GM20000 (cell line): ENCODE measurements around the gene FER.
"Not testable (repeated sequence)": the region's sequence is repeated elsewhere in the genome, so short reads cannot be mapped to it uniquely, and the experiment has no call there.

Experiments used
- DNase-seq: peaks from one replicate; pipeline ENCODE4 v3.0.0; 2012; ENCODE audit warnings: low spot score
- CTCF ChIP-seq: IDR thresholded peaks from 2 replicates; pipeline ENCODE4 v1.5.1; 2012; ENCODE audit warnings: mild to moderate bottlenecking, control low read depth; ENCODE audit errors: extremely low read depth, missing control alignments

The FER gene

GRCh38 chr5:109045710-109046109, 298.0 kb downstream of the FER start:
- no peak for DNase-seq

DNA sequence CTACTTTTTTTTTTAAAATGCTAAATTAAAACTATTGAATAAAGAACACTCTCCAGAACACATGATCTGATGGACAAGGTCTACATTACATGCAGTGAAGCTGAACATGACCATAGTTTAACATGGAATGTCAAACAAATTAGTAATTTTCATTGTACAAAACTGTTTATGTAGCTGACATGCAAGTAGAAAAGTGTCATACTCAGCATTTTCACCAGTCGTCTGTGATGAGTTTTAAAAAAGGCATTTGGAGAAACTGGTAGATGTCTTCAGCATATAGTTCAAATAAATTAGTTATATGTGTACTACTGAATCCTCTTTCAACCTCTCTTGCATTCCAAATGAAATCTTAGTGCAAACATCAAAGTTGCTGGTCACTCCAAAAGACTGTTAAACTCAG, 301.9 kb downstream of the FER start:
- no peak for DNase-seq
- TF ChIP-seq CTCF = no peak

More at GRCh38 chr5:109045710-109046109, 298.0 kb downstream of the FER start:
- TF ChIP-seq CTCF = no peak

- not testable (repeated sequence) for DNase-seq
These were observed 302.6 kb downstream of the FER start for GRCh38 chr5:109050321-109050720.

DNA sequence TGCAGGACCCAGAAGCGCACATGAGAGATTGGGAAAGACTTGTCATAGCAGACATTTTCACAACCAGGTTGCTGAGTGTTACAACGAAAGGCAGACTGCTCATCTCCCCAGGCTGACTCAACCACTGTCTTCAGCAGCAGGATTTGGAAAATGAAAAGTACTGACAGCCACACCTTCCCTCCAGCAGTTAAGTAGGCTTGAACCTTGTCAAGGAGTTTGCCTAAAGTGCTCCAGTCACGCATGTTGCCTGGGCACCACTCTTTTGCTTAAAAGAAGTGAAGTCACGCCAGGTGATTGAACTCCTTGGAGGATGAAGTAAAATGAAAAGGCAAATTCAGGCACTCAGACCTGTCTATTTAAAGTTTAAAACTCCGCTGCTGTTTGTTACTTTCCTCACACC, 304.5 kb downstream of the FER start:
- not testable (repeated sequence) for DNase-seq

GRCh38 chr5:109053995-109054417, 306.3 kb downstream of the FER start:
- no peak for TF ChIP-seq CTCF
- peak; percentile 2 for DNase-seq

- no peak for TF ChIP-seq CTCF
- DNase-seq = no peak
These were observed 312.8 kb downstream of the FER start for GRCh38 chr5:109060378-109061025.

DNA sequence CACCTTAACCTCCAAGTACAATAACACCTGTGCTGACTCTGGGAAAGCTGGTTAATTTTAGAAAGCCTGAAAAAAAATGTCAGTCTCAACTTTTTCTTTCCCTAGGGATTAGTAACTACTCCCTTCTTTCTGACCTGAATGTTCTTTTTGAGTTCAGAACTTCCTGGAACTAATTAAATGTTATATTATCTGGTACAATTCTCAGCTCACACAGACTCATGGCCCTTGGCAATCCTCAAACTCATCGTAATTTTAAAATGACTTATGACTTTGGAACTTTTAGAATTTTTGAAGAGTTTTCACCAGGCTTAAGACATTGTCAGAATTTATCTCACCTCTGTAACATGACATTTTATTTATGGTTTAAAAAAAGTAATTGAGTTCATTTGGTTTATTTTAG, 315.0 kb downstream of the FER start:
- TF ChIP-seq CTCF = no peak
- no peak for DNase-seq

DNA sequence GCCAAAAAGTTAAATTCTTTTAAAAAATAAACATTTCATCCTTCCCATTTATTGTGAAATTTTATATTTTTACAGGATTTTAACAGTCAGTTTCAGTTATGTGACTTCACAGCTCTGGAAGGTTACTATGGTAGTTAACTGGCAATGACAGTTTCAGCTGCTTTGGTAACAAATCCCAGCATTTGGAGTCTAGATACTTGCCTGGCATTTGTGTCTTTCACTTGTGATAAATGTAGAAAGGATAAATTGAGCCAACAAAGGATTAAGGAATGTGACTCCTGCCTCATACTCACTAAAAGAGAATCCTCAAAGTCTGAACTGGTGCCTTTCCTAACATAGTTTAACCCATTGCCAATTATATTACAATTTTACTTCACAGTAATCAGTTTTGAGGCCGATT, 315.5 kb downstream of the FER start:
- TF ChIP-seq CTCF = no peak
- no peak for DNase-seq
